K562 (cell line): Measurements from ENCODE around the gene GEMIN5. TPM values are rescaled to one million over a fixed set of nuclear protein-coding genes. Genes with fewer than 3 reads are reported as not detected.
A peak's percentile ranks its signal among the peaks of the same experiment; 100 is the strongest.

Source experiments
- ARNT ChIP-seq, 2 experiments: fragments of 450-650 bp; IDR thresholded peaks; 2 replicates each; pipeline ENCODE4 v1.6.1; 2016; ENCODE audit warnings: mild to moderate bottlenecking in 1 of 2
- BRF1 ChIP-seq: IDR thresholded peaks from 3 replicates; pipeline ENCODE4 v1.6.1; 2011; ENCODE audit warnings: borderline replicate concordance, mild to moderate bottlenecking; ENCODE audit not compliant: insufficient read length; ENCODE audit errors: extremely low read depth
- CBFA2T3 ChIP-seq: fragments of 450-650 bp; IDR thresholded peaks from 2 replicates; pipeline ENCODE4 v1.6.1; 2017
- CBFB ChIP-seq: sonication (generic); formaldehyde crosslinking; IDR thresholded peaks from 2 replicates; pipeline ENCODE4 v1.4.0; 2020; ENCODE audit warnings: mild to moderate bottlenecking, missing genetic modification reagents
- CXXC5 ChIP-seq: fragments of 250-450 bp; sonication (Bioruptor Pico); IDR thresholded peaks from 2 replicates; pipeline ENCODE4 v1.8.0; 2022; ENCODE audit warnings: inconsistent platforms, mild to moderate bottlenecking, moderate library complexity
- GABPA ChIP-seq: fragments of 200-800 bp; sonication (Bioruptor generic); conservative IDR thresholded peaks from 2 replicates; pipeline ENCODE4 v1.6.1; 2016; ENCODE audit warnings: low read depth, missing genetic modification characterization, missing compliant biosample characterization
- GATAD2A ChIP-seq: fragments of 450-650 bp; IDR thresholded peaks from 2 replicates; pipeline ENCODE4 v1.6.1; 2017
- JUN ChIP-seq, 2 experiments: sonication (generic) in 1 of 2; formaldehyde crosslinking in 1 of 2; IDR thresholded peaks; 2 replicates each; pipeline versions ENCODE4 v1.6.1 to v1.8.0; 2012 to 2022; ENCODE audit warnings: borderline replicate concordance in 2 of 2, mild to moderate bottlenecking in 2 of 2, improper control_type of control experiment in 1 of 2, low read depth in 1 of 2, low read length in 1 of 2, missing genetic modification reagents in 1 of 2
- MIER1 ChIP-seq: fragments of 450-650 bp; IDR thresholded peaks from 2 replicates; pipeline ENCODE4 v1.6.1; 2016; ENCODE audit warnings: antibody characterized with exemption, mild to moderate bottlenecking, low read depth
- MTA2 ChIP-seq: fragments of 450-650 bp; IDR thresholded peaks from 2 replicates; pipeline ENCODE4 v1.6.1; 2016; ENCODE audit warnings: low read depth
- NR2C2 ChIP-seq, 2 experiments: fragments of 200-800 bp in 1 of 2; sonication (Bioruptor generic) in 1 of 2; sonication (generic) in 1 of 2; formaldehyde crosslinking in 1 of 2; IDR thresholded peaks; 2 replicates each; pipeline versions ENCODE4 v1.6.1 to v1.8.0; 2016 to 2022; ENCODE audit warnings: mild to moderate bottlenecking in 1 of 2, missing compliant biosample characterization in 1 of 2, missing genetic modification characterization in 1 of 2, missing genetic modification reagents in 1 of 2
- NRF1 ChIP-seq, 2 experiments: fragments of 450-650 bp; IDR thresholded peaks in 1 of 2; conservative IDR thresholded peaks in 1 of 2; 2 replicates each; pipeline ENCODE4 v1.6.1; 2014; ENCODE audit warnings: mild to moderate bottlenecking in 2 of 2
- POLR2H ChIP-seq: IDR thresholded peaks from 2 replicates; pipeline ENCODE4 v1.6.1; 2016; ENCODE audit warnings: missing genetic modification characterization, low read depth, mild to moderate bottlenecking, control low read depth, missing compliant biosample characterization, moderate library complexity
- SP1 ChIP-seq: sonication (generic); formaldehyde crosslinking; IDR thresholded peaks from 2 replicates; pipeline ENCODE4 v1.8.1; 2022; ENCODE audit warnings: mild to moderate bottlenecking, missing genetic modification reagents
- TCF3 ChIP-seq: sonication (generic); formaldehyde crosslinking; IDR thresholded peaks from 2 replicates; pipeline ENCODE4 v1.4.0; 2020; ENCODE audit warnings: mild to moderate bottlenecking, missing genetic modification reagents
- TFE3 ChIP-seq: fragments of 450-650 bp; formaldehyde crosslinking; IDR thresholded peaks from 2 replicates; pipeline ENCODE4 v1.4.0; 2020; ENCODE audit warnings: mild to moderate bottlenecking, mixed read lengths
- YBX1 ChIP-seq: fragments of 450-650 bp; IDR thresholded peaks from 2 replicates; pipeline ENCODE4 v1.7.1; 2016; ENCODE audit warnings: mild to moderate bottlenecking
- ZMIZ1 ChIP-seq, 2 experiments: fragments of 150-350 bp in 1 of 2; IDR thresholded peaks; 2 replicates each; pipeline ENCODE4 v1.6.1; 2012 to 2016; ENCODE audit warnings: low read depth in 2 of 2, low read length in 2 of 2, mild to moderate bottlenecking in 1 of 2, moderate library complexity in 1 of 2
- ZNF347 ChIP-seq: fragments of 450-650 bp; formaldehyde crosslinking; IDR thresholded peaks from 2 replicates; pipeline ENCODE4 v1.4.0; 2020; ENCODE audit warnings: low read depth, mild to moderate bottlenecking, moderate library complexity
- polyA plus RNA-seq, 8 experiments: library from polyadenylated mRNA; depleted of rRNA in 4 of 8; stranded (reverse) in 5 of 8; unstranded in 3 of 8; fragments of >200 nt; fragmentation: Nextera tagmentation in 2 of 8; fragmentation: Illumina TruSeq in 1 of 8; extraction: Ambion mirVana in 2 of 8; extraction: Trizol in 1 of 8; gene quantifications; 2 replicates each; pipeline versions ENCODE4 v1.2.1 to v1.2.3, GENCODE V29; 2011 to 2014; ENCODE audit warnings: inconsistent platforms in 1 of 8, missing spikeins in 1 of 8
- total RNA-seq, 7 experiments: library from RNA; depleted of rRNA in 6 of 7; stranded (reverse); fragments of >200 nt in 6 of 7; fragmentation: Illumina TruSeq in 2 of 7; extraction: Trizol in 2 of 7; gene quantifications; 2 replicates each; pipeline versions ENCODE4 v1.2.1 to v1.2.3, GENCODE V29; 2011 to 2021; ENCODE audit warnings: low replicate concordance in 1 of 7
- TF ChIP-seq, protein P1 (sequence below): fragments of 250-450 bp; sonication (Bioruptor Pico); IDR thresholded peaks from 2 replicates; pipeline ENCODE4 v1.4.0; 2020; ENCODE audit warnings: mild to moderate bottlenecking, moderate library complexity, borderline replicate concordance

The GEMIN5 gene
- total and polyA plus RNA-seq, 9 of the 15 experiments (the other 6 are each of a cell fraction or from before 2014, with no cell fraction given): 10.3 to 48.2 (median 34.7) TPM

DNA sequence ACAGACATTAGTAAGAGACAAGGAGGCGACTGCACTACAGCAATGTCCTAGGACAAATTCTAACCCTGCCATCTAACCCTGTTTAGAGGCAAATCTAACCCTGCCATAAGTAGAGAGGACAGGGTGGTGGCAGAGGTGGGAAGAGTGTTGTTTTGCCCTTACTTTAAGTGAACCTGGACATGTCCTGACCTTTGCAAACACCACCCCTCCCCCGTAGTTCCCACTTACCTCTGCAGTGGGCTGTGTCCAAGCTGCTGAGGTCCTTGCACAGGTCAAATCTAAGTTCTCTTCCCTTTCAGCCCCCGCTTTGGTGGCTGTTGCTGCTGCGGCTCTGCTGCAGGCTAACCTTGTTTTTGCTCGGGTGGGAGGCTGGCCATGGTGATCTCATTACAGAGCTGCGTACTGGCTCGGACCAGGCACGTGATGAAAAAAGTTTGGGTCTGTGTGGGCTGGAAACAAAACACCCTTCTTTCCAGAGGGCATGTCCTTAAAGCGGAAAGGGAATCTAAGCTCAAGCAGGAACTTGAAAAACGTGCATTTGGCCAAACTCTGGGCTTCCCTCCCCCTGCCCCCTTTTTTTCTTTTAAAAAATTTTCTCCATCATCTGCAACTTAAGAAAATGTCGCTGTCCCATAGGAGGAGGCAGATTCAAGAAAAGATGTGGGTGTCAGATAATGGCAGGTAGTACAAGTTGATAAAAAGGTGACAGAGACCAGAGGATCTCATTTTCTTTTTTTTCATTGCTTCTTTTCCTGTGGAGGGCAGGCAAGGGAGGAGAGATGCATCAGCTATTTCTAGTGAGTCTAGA is 87.6 kb downstream of the GEMIN5 start, which contains the start of gene FAXDC2 (continued):
- TF ChIP-seq NRF1 (conservative IDR thresholded peaks at IDR 0.05 in 1 of 2, IDR thresholded peaks at IDR 0.05 in 1 of 2) (peak; percentile 36 to 41; a peak in 2 of 4 replicates), CBFB (CRISPR knock-in tag) (no peak), TFE3 (CRISPR knock-in tag) (peak; percentile 39), JUN (IDR thresholded peaks at IDR 0.05; ENCODE audit: borderline replicate concordance, low read depth, low read length) (no peak), JUN (CRISPR knock-in tag; IDR thresholded peaks at IDR 0.05; ENCODE audit: borderline replicate concordance) (0 out of 2 replicates have a peak, but pooled peaks have one; percentile 30), YBX1 (no peak), GABPA (tag) (peak; percentile 52), MIER1 (no peak), ZMIZ1 (IDR thresholded peaks at IDR 0.05; ENCODE audit: low read depth in 2 of 2, low read length in 2 of 2) (no peak), ARNT (IDR thresholded peaks at IDR 0.05) (no peak), CBFA2T3 (no peak), CXXC5 (CRISPR knock-in tag) (peak; percentile 53), POLR2H (no peak), GATAD2A (no peak), ZNF347 (CRISPR knock-in tag) (no peak), BRF1 (no peak), MTA2 (no peak), SP1 (CRISPR knock-in tag) (peak; percentile 39; the same call in 1 of the 2 replicates), NR2C2 (CRISPR knock-in tag; IDR thresholded peaks at IDR 0.05) (no peak), NR2C2 (tag; IDR thresholded peaks at IDR 0.05) (0 out of 2 replicates have a peak, but pooled peaks have one; percentile 40), TCF3 (CRISPR knock-in tag) (no peak)
- TF ChIP-seq, protein P1, sequence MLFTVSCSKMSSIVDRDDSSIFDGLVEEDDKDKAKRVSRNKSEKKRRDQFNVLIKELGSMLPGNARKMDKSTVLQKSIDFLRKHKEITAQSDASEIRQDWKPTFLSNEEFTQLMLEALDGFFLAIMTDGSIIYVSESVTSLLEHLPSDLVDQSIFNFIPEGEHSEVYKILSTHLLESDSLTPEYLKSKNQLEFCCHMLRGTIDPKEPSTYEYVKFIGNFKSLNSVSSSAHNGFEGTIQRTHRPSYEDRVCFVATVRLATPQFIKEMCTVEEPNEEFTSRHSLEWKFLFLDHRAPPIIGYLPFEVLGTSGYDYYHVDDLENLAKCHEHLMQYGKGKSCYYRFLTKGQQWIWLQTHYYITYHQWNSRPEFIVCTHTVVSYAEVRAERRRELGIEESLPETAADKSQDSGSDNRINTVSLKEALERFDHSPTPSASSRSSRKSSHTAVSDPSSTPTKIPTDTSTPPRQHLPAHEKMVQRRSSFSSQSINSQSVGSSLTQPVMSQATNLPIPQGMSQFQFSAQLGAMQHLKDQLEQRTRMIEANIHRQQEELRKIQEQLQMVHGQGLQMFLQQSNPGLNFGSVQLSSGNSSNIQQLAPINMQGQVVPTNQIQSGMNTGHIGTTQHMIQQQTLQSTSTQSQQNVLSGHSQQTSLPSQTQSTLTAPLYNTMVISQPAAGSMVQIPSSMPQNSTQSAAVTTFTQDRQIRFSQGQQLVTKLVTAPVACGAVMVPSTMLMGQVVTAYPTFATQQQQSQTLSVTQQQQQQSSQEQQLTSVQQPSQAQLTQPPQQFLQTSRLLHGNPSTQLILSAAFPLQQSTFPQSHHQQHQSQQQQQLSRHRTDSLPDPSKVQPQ (CRISPR knock-in tag): no peak
